ENCODE results near the gene CTU1.

GRCh38 chr19:51145916-51146493 is 37.8 kb upstream of the CTU1 start:
- TF ChIP-seq, protein P1, sequence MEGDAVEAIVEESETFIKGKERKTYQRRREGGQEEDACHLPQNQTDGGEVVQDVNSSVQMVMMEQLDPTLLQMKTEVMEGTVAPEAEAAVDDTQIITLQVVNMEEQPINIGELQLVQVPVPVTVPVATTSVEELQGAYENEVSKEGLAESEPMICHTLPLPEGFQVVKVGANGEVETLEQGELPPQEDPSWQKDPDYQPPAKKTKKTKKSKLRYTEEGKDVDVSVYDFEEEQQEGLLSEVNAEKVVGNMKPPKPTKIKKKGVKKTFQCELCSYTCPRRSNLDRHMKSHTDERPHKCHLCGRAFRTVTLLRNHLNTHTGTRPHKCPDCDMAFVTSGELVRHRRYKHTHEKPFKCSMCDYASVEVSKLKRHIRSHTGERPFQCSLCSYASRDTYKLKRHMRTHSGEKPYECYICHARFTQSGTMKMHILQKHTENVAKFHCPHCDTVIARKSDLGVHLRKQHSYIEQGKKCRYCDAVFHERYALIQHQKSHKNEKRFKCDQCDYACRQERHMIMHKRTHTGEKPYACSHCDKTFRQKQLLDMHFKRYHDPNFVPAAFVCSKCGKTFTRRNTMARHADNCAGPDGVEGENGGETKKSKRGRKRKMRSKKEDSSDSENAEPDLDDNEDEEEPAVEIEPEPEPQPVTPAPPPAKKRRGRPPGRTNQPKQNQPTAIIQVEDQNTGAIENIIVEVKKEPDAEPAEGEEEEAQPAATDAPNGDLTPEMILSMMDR (IDR thresholded peaks at IDR 0.05; ENCODE audit: low read depth, low read length), result no peak
- TF ChIP-seq POLR2A (IDR thresholded peaks at IDR 0.05; ENCODE audit: extremely low read depth, insufficient read length), result no peak
